Retinal pigment epithelial cell (primary cell): ENCODE data around the gene CCDC57.
A peak's percentile ranks its signal among the peaks of the same experiment; 100 is the strongest.

Experiments used
- DNase-seq: peaks from one replicate; pipeline ENCODE4 v3.0.0-alpha.2; 2010; ENCODE audit warnings: low read depth
- H3K4me3 ChIP-seq: 2 replicates; pipeline ENCODE4 v1.5.1; 2011; ENCODE audit warnings: mild to moderate bottlenecking, low read length, control low read depth, moderate library complexity
- TF ChIP-seq, protein P1 (sequence below): conservative IDR thresholded peaks from 2 replicates; pipeline ENCODE4 v1.5.1; 2011; ENCODE audit warnings: low read depth, low read length, control low read depth, inconsistent platforms

Gene CCDC57

GRCh38 chr17:82106688-82107305 lies 105.8 kb downstream of the CCDC57 start:
- TF ChIP-seq, protein P1, sequence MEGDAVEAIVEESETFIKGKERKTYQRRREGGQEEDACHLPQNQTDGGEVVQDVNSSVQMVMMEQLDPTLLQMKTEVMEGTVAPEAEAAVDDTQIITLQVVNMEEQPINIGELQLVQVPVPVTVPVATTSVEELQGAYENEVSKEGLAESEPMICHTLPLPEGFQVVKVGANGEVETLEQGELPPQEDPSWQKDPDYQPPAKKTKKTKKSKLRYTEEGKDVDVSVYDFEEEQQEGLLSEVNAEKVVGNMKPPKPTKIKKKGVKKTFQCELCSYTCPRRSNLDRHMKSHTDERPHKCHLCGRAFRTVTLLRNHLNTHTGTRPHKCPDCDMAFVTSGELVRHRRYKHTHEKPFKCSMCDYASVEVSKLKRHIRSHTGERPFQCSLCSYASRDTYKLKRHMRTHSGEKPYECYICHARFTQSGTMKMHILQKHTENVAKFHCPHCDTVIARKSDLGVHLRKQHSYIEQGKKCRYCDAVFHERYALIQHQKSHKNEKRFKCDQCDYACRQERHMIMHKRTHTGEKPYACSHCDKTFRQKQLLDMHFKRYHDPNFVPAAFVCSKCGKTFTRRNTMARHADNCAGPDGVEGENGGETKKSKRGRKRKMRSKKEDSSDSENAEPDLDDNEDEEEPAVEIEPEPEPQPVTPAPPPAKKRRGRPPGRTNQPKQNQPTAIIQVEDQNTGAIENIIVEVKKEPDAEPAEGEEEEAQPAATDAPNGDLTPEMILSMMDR: no peak
- DNase-seq: no peak
- H3K4me3 ChIP-seq: no peak overlapping the region

DNA sequence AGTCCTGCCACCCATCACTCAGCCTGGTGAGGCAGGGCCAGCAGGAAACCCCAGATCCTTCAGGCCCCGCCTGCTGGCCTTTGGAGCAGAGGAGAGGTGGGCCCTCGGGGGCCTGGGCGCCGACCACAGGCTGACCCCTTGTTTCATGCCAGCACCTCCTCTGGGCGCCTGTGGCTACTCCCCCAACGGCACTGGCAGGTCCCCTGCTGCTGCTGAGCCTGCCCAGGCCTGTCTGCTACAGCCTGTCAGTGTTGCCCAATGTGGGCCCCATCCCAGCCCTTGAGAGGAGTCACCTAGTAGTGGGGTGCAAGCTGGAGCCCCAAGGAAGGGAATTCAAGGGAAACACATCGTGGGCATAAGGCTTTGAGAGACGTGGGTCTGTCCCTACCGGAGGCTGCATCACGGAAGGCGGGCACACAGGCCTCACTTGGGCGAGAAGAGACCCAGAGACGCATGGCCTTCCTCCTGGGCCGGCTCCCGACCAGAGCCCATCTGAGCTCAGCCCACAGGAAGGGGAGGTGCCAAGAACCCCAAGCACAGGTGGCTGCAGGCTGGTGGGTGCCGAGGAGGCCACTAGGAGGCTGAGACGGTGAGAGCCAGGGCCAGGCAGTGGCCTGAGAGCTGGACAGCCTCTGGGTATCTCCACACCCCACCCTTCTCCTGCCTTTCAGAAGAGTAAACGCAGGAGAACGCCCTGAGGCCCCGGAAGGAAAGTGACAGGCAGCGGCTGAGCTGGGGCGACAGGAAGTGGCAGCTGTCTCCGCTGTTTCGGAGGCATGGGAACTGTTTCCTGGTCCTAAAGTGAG lies 106.6 kb downstream of the CCDC57 start:
- TF ChIP-seq, protein P1: peak; percentile 57
- no peak for DNase-seq
- no peak overlapping the region for H3K4me3 ChIP-seq

DNA sequence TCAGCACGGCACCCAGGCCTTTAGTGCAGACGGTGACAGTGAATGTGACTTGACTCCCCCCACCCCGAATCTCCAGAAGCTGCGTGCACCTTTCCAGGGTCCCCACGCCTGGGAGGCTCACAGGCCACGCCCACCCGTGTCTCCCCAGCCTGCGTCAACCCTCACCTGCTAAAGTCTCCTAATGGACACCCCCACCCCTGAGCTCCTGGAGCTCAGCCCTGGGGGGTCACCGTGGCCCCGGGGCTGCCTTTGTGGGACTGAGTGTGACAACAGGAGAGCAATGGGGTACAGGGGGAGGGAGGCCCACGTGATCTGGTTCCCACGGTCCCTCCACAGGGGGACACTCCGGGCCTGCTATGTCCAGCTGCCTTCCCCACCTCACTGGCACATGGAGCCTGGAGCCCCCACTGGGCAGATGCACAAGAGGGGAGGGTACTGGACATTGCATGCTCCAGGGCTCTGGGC lies 107.2 kb downstream of the CCDC57 start:
- TF ChIP-seq, protein P1: no peak
- DNase-seq: no peak
- H3K4me3 ChIP-seq: no peak overlapping the region

DNA sequence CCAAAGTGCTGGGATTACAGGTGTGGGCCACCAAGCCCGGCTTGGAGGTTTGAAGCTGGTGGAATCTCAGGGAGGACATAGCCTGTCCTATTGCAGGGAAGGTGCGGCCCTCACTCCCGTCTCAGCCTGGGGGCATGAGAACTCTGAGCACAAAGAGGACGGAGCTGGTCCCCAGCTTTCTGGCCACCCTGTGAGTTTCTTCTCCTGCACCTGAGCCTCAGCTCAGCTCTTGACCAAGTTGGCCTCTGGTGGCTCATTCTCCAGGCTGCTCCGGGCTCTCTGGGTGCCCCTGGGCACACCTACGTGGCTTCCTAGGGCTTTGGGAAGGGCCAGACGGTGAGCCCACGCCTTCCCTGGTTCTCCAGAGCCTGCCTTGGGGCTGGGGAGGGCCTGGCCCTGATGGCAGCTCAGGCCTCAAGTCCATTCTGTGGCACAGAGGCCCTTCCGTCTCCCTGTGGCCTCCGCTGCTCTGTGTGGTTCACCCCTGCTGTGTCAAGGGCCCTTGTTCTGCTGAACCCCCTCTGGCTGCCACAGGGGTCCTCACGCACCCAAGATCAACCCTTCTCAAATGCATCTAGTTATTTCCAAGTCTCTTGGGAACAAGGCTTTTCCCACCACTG lies 107.7 kb downstream of the CCDC57 start:
- DNase-seq: no peak
- TF ChIP-seq, protein P1: no peak
- no peak overlapping the region for H3K4me3 ChIP-seq

DNA sequence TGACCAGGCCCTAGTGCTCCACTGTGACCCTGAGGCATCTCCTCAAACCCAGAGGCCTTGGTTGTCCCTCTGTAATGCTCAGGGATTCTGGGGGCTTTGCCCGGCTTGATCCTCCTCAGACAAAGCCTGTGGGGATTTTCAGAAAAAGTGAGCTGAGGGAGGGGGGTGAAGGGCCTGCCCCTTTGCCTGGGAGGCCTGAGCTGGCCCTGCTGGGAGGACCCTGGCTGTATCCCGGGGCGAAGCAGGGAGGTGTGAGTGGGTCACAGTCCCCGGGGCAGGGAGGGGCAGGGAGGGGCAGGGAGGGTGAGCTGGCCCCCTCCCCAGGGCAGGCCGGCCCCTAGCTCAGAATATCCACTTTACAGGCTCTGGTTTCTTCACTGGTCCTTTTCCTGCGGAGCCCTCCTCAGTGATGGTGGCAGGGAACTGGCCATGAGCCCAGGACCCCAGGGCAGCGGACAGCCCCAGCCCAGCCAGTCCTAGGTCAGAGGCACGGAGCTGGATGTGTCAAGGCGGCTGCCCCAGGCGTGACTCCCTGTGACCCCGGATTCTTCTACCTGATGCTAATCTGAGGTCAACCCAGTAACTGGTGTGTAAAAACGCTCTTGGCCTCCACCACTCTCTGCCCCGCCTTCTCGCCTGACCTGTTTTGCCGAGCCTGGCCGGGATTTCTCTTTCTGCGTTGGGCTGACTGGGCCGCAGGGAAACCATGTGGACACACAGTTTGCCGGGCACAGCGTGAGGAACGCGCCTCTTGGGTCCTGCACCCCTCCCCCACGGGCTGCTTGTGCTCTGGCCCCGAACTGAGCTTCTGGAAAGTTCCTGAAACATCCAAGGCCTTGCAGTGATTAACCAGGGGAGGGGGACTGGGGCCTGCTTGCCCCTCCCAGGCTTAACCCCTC lies 108.8 kb downstream of the CCDC57 start:
- no peak for DNase-seq
- no peak overlapping the region for H3K4me3 ChIP-seq
- TF ChIP-seq, protein P1: no peak

GRCh38 chr17:82101767-82102679 lies 110.6 kb downstream of the CCDC57 start:
- TF ChIP-seq, protein P1: no peak
- no peak overlapping the region for H3K4me3 ChIP-seq
- no peak for DNase-seq
